Measurements from ENCODE around the gene UBE2Z. TPM values are rescaled to one million over a fixed set of nuclear protein-coding genes. Genes with fewer than 3 reads are reported as not detected.
A peak's percentile ranks its signal among the peaks of the same experiment; 100 is the strongest.

UBE2Z gene
- total and polyA plus RNA-seq, 2 of the 13 experiments (the other 11 are each of a cell fraction or from before 2014, with no cell fraction given): 63.2 to 122 TPM

DNA sequence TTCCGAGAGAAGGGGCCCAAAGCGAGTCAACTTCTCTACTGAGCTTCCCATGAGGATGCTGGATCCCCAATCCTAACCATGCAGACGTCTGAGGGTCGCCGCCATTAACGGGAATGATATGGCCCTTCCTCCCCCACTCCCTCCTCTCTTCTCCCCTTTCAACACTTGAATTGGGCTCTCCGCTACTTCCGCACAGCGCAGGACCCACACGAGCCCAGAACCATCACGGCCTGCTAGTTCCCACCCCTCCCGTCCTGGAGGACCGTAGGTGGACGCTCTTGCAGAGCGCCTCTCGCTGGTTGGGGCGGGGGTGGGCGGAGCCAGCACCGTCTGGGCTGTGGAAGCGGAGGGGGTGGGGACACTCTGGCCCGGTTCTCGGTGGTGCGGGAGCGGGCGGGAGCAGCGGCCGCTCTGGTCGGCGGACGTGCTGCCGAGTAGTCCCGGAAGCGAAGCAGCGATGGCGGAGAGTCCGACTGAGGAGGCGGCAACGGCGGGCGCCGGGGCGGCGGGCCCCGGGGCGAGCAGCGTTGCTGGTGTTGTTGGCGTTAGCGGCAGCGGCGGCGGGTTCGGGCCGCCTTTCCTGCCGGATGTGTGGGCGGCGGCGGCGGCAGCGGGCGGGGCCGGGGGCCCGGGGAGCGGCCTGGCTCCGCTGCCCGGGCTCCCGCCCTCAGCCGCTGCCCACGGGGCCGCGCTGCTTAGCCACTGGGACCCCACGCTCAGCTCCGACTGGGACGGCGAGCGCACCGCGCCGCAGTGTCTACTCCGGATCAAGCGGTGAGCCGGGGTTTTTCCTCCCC lies at the start of gene UBE2Z (continued):
- TF ChIP-seq MAFF (IDR thresholded peaks at IDR 0.05; ENCODE audit: low read depth, low read length) (no peak), ZNF672 (CRISPR knock-in tag; IDR thresholded peaks at IDR 0.05) (no peak), SRF (IDR thresholded peaks at IDR 0.05; ENCODE audit: low read depth, low read length) (0 out of 2 replicates have a peak, but pooled peaks have one; percentile 1), ZNF343 (CRISPR knock-in tag; IDR thresholded peaks at IDR 0.05) (peak; percentile 90; the same call in 1 of the 2 replicates), ZNF207 (IDR thresholded peaks at IDR 0.05; ENCODE audit: borderline replicate concordance) (no peak), BRCA1 (CRISPR knock-in tag; IDR thresholded peaks at IDR 0.05) (no peak), GLI4 (CRISPR knock-in tag; IDR thresholded peaks at IDR 0.05; ENCODE audit: borderline replicate concordance) (no peak; the same call in 1 of the 2 replicates), GFI1 (CRISPR knock-in tag; IDR thresholded peaks at IDR 0.05; ENCODE audit: borderline replicate concordance) (peak; percentile 83), ZNF605 (CRISPR knock-in tag; IDR thresholded peaks at IDR 0.05) (peak; percentile 96), PLRG1 (conservative IDR thresholded peaks at IDR 0.05) (no peak), ZNF776 (CRISPR knock-in tag; IDR thresholded peaks at IDR 0.05) (peak; percentile 82), ZMYM2 (CRISPR knock-in tag; IDR thresholded peaks at IDR 0.05) (no peak)
- TF ChIP-seq, protein P1, sequence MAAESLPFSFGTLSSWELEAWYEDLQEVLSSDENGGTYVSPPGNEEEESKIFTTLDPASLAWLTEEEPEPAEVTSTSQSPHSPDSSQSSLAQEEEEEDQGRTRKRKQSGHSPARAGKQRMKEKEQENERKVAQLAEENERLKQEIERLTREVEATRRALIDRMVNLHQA (CRISPR knock-in tag; IDR thresholded peaks at IDR 0.05): no peak
- TF ChIP-seq, protein P2, sequence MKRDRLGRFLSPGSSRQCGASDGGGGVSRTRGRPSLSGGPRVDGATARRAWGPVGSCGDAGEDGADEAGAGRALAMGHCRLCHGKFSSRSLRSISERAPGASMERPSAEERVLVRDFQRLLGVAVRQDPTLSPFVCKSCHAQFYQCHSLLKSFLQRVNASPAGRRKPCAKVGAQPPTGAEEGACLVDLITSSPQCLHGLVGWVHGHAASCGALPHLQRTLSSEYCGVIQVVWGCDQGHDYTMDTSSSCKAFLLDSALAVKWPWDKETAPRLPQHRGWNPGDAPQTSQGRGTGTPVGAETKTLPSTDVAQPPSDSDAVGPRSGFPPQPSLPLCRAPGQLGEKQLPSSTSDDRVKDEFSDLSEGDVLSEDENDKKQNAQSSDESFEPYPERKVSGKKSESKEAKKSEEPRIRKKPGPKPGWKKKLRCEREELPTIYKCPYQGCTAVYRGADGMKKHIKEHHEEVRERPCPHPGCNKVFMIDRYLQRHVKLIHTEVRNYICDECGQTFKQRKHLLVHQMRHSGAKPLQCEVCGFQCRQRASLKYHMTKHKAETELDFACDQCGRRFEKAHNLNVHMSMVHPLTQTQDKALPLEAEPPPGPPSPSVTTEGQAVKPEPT (CRISPR knock-in tag; IDR thresholded peaks at IDR 0.05; ENCODE audit: low read depth): peak; percentile 94
- TF ChIP-seq, protein P3, sequence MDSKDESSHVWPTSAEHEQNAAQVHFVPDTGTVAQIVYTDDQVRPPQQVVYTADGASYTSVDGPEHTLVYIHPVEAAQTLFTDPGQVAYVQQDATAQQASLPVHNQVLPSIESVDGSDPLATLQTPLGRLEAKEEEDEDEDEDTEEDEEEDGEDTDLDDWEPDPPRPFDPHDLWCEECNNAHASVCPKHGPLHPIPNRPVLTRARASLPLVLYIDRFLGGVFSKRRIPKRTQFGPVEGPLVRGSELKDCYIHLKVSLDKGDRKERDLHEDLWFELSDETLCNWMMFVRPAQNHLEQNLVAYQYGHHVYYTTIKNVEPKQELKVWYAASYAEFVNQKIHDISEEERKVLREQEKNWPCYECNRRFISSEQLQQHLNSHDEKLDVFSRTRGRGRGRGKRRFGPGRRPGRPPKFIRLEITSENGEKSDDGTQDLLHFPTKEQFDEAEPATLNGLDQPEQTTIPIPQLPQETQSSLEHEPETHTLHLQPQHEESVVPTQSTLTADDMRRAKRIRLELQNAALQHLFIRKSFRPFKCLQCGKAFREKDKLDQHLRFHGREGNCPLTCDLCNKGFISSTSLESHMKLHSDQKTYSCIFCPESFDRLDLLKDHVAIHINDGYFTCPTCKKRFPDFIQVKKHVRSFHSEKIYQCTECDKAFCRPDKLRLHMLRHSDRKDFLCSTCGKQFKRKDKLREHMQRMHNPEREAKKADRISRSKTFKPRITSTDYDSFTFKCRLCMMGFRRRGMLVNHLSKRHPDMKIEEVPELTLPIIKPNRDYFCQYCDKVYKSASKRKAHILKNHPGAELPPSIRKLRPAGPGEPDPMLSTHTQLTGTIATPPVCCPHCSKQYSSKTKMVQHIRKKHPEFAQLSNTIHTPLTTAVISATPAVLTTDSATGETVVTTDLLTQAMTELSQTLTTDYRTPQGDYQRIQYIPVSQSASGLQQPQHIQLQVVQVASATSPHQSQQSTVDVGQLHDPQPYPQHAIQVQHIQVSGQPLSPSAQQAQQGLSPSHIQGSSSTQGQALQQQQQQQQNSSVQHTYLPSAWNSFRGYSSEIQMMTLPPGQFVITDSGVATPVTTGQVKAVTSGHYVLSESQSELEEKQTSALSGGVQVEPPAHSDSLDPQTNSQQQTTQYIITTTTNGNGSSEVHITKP (CRISPR knock-in tag; IDR thresholded peaks at IDR 0.05; ENCODE audit: low read depth): peak; percentile 88
- TF ChIP-seq, protein P4, sequence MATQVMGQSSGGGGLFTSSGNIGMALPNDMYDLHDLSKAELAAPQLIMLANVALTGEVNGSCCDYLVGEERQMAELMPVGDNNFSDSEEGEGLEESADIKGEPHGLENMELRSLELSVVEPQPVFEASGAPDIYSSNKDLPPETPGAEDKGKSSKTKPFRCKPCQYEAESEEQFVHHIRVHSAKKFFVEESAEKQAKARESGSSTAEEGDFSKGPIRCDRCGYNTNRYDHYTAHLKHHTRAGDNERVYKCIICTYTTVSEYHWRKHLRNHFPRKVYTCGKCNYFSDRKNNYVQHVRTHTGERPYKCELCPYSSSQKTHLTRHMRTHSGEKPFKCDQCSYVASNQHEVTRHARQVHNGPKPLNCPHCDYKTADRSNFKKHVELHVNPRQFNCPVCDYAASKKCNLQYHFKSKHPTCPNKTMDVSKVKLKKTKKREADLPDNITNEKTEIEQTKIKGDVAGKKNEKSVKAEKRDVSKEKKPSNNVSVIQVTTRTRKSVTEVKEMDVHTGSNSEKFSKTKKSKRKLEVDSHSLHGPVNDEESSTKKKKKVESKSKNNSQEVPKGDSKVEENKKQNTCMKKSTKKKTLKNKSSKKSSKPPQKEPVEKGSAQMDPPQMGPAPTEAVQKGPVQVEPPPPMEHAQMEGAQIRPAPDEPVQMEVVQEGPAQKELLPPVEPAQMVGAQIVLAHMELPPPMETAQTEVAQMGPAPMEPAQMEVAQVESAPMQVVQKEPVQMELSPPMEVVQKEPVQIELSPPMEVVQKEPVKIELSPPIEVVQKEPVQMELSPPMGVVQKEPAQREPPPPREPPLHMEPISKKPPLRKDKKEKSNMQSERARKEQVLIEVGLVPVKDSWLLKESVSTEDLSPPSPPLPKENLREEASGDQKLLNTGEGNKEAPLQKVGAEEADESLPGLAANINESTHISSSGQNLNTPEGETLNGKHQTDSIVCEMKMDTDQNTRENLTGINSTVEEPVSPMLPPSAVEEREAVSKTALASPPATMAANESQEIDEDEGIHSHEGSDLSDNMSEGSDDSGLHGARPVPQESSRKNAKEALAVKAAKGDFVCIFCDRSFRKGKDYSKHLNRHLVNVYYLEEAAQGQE (IDR thresholded peaks at IDR 0.05; ENCODE audit: borderline replicate concordance in 1 of 2, low read depth in 1 of 2, low read length in 2 of 2): peak in 1 of 2 experiments; percentile 44; a peak in 1 of 4 replicates
- TF ChIP-seq, protein P5, sequence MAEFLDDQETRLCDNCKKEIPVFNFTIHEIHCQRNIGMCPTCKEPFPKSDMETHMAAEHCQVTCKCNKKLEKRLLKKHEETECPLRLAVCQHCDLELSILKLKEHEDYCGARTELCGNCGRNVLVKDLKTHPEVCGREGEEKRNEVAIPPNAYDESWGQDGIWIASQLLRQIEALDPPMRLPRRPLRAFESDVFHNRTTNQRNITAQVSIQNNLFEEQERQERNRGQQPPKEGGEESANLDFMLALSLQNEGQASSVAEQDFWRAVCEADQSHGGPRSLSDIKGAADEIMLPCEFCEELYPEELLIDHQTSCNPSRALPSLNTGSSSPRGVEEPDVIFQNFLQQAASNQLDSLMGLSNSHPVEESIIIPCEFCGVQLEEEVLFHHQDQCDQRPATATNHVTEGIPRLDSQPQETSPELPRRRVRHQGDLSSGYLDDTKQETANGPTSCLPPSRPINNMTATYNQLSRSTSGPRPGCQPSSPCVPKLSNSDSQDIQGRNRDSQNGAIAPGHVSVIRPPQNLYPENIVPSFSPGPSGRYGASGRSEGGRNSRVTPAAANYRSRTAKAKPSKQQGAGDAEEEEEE (CRISPR knock-in tag; IDR thresholded peaks at IDR 0.05; ENCODE audit: borderline replicate concordance): no peak

All from HepG2 (cell line).